CD14-positive monocyte (primary cell): Measurements from ENCODE around the gene ACSBG1. TPM values are rescaled to one million over a fixed set of nuclear protein-coding genes. Genes with fewer than 3 reads are reported as not detected.

Experiments used
- DNase-seq, 3 donors: peaks; one replicate each; pipeline ENCODE4 v3.0.0-alpha.2; 2011 to 2022
- H2AFZ ChIP-seq: 2 replicates; pipeline ENCODE4 v1.6.0; 2012; ENCODE audit warnings: mild to moderate bottlenecking, low read depth, low read length, inconsistent platforms; ENCODE audit not compliant: insufficient read depth, poor library complexity, severe bottlenecking
- H3K27ac ChIP-seq, 2 donors: 1 replicate in 1 of 2; 2 replicates in 1 of 2; pipeline ENCODE4 v1.5.1; 2012 to 2013; ENCODE audit warnings: low read length in 2 of 2, control low read depth in 1 of 2, inconsistent platforms in 1 of 2, low read depth in 1 of 2, mild to moderate bottlenecking in 1 of 2
- H3K27me3 ChIP-seq, 2 donors: one replicate each; pipeline versions ENCODE4 v1.6.0 to v1.6.1; 2011 to 2013; ENCODE audit warnings: low read length in 2 of 2; ENCODE audit not compliant: control insufficient read depth in 2 of 2, insufficient read depth in 2 of 2
- H3K36me3 ChIP-seq, 2 donors: replicated peaks in 1 of 2; 1 replicate in 1 of 2; 2 replicates in 1 of 2; pipeline versions ENCODE4 v1.5.1 to v1.6.1; 2012 to 2013; ENCODE audit warnings: low read length in 2 of 2, control low read depth in 1 of 2, inconsistent platforms in 1 of 2, mild to moderate bottlenecking in 1 of 2; ENCODE audit not compliant: insufficient read depth in 2 of 2, control insufficient read depth in 1 of 2
- H3K4me1 ChIP-seq, 2 donors: 1 replicate in 1 of 2; 2 replicates in 1 of 2; pipeline versions ENCODE4 v1.5.1 to v1.6.1; 2012 to 2013; ENCODE audit warnings: low read length in 2 of 2, control low read depth in 1 of 2, inconsistent platforms in 1 of 2, mild to moderate bottlenecking in 1 of 2, moderate library complexity in 1 of 2; ENCODE audit not compliant: insufficient read depth in 2 of 2, control insufficient read depth in 1 of 2
- H3K4me2 ChIP-seq: replicated peaks from 2 replicates; pipeline ENCODE3; 2012; ENCODE audit warnings: low read length, moderate library complexity, mild to moderate bottlenecking; ENCODE audit not compliant: poor library complexity, severe bottlenecking; ENCODE audit errors: extremely low read depth
- H3K4me3 ChIP-seq, 3 experiments: fragments of 200-600 bp in 1 of 3; sonication (generic) in 1 of 3; replicated peaks in 1 of 3; 1 replicate in 2 of 3; 2 replicates in 1 of 3; pipeline ENCODE4 v1.5.1; 2011 to 2013; ENCODE audit warnings: low read length in 3 of 3, mild to moderate bottlenecking in 3 of 3, control low read depth in 2 of 3, low read depth in 2 of 3, inconsistent platforms in 1 of 3, moderate library complexity in 1 of 3
- H3K79me2 ChIP-seq: 2 replicates; pipeline ENCODE4 v1.6.0; 2012; ENCODE audit warnings: mild to moderate bottlenecking, control low read depth, inconsistent platforms, low read length, moderate library complexity; ENCODE audit not compliant: insufficient read depth
- H3K9ac ChIP-seq: 2 replicates; pipeline ENCODE4 v1.6.0; 2017; ENCODE audit warnings: low read length, mild to moderate bottlenecking; ENCODE audit not compliant: insufficient read depth, poor library complexity, severe bottlenecking
- H3K9me3 ChIP-seq, 2 donors: replicated peaks in 1 of 2; 1 replicate in 1 of 2; 2 replicates in 1 of 2; pipeline versions ENCODE4 v1.5.1 to v1.6.1; 2012 to 2013; ENCODE audit warnings: low read length in 2 of 2, control low read depth in 1 of 2; ENCODE audit not compliant: control insufficient read depth in 1 of 2, insufficient read depth in 1 of 2
- H4K20me1 ChIP-seq: 2 replicates; pipeline ENCODE4 v1.6.0; 2012; ENCODE audit warnings: mild to moderate bottlenecking, low read length, control low read depth, moderate library complexity; ENCODE audit not compliant: insufficient read depth
- H3K27ac Mint-ChIP-seq, 7 donors: one replicate each; pipeline ENCODE4 v1.8.0; 2020; ENCODE audit warnings: mild to moderate bottlenecking in 7 of 7, mixed read lengths in 7 of 7, moderate library complexity in 6 of 7, inconsistent platforms in 2 of 7
- H3K27me3 Mint-ChIP-seq, 3 donors: one replicate each; pipeline ENCODE4 v1.8.0; 2021 to 2022; ENCODE audit warnings: low read depth in 3 of 3, mild to moderate bottlenecking in 3 of 3, mixed read lengths in 3 of 3, moderate library complexity in 3 of 3, inconsistent platforms in 1 of 3
- H3K36me3 Mint-ChIP-seq, 2 donors: one replicate each; pipeline ENCODE4 v1.8.0; 2020; ENCODE audit warnings: mixed read lengths in 2 of 2, inconsistent platforms in 1 of 2, mild to moderate bottlenecking in 1 of 2
- H3K4me1 Mint-ChIP-seq: one replicate; pipeline ENCODE4 v1.8.0; 2020; ENCODE audit warnings: mild to moderate bottlenecking, mixed read lengths
- H3K4me3 Mint-ChIP-seq, 2 donors: one replicate each; pipeline ENCODE4 v1.8.0; 2020; ENCODE audit warnings: mild to moderate bottlenecking in 2 of 2, mixed read lengths in 2 of 2, moderate library complexity in 1 of 2
- H3K9me3 Mint-ChIP-seq, 7 donors: one replicate each; pipeline ENCODE4 v1.8.0; 2020 to 2022; ENCODE audit warnings: mixed read lengths in 7 of 7, mild to moderate bottlenecking in 6 of 7, moderate library complexity in 6 of 7, inconsistent platforms in 2 of 7
- WGBS: methylation state at CpG from one replicate; pipeline ENCODE4 v1.1.5; 2013; ENCODE audit warnings: missing lambda C conversion rate; ENCODE audit not compliant: insufficient coverage; 5-methylcytosine and 5-hydroxymethylcytosine counted together
- intact Hi-C, 2 donors: fragments of 100-400 bp; cut with micrococcal nuclease; formaldehyde crosslinking; loops; one replicate each; pipeline versions ENCODE4 v1.15.0 to v1.15.1; 2023
- polyA plus RNA-seq, 3 donors: library from polyadenylated mRNA; depleted of rRNA in 1 of 3; unstranded in 2 of 3; stranded (reverse) in 1 of 3; fragments of 300-500 nt in 2 of 3; fragments of >200 nt in 1 of 3; fragmentation: Illumina TruSeq in 2 of 3; gene quantifications; 1 replicate in 2 of 3; 2 replicates in 1 of 3; pipeline ENCODE4 v1.2.3, GENCODE V29; 2012 to 2021
- TF ChIP-seq, protein P1 (sequence below): fragments of 200-600 bp; IDR thresholded peaks from one replicate; pipeline ENCODE4 v1.8.0; 2022; ENCODE audit warnings: antibody characterized with exemption, mild to moderate bottlenecking

The ACSBG1 gene
- polyA plus RNA-seq, 3 donors: 0.01 TPM; not detected in 2

DNA sequence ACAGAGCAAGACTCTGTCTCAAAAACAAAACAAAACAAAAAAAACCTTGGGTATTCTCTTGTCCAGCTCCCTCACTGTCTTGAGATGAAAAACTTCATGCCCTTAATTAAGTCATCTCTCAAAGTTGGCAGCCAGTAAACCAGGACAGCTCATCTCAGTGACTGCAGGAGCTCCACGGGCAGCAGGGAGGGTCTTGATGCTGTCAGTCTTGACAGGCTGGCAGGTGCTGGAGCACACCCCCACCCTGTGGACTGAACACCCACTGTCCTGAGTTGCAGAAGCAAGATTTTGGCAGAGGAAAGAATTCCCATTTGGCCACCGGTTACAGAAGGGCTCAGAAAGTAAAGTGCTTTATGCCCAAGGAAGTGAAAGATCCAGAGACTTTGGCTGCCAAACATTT lies 38.0 kb upstream of the ACSBG1 start:
- Mint-ChIP-seq H3K27me3 (peaks cover 0 to 1% (median 0%) of the 10 kb centered on the region in 3 donors), H3K27ac (peak overlapping the region in 3 of 7 donors; percentile 15 to 32 (median 26)), H3K4me1 (no peaks in the 10 kb centered on the region), H3K36me3 (peaks cover 45 to 46% of the 10 kb centered on the region in 2 donors), H3K9me3 (no peaks in the 10 kb centered on the region), H3K4me3 (no peak overlapping the region)
- Histone ChIP-seq H3K27ac (no peak overlapping the region), H3K4me3 (no peak overlapping the region), H2AFZ (no peak overlapping the region), H3K4me1 (no peaks in the 10 kb centered on the region), H3K9ac (no peak overlapping the region), H3K36me3 (peaks cover 36 to 57% of the 10 kb centered on the region in 2 donors), H3K9me3 (no peaks in the 10 kb centered on the region), H4K20me1 (no peaks in the 10 kb centered on the region), H3K79me2 (peaks cover 7% of the 10 kb centered on the region), H3K27me3 (no peaks in the 10 kb centered on the region), H3K4me2 (no peak overlapping the region)
- 100% methylated on average over 1 of the region's 2 CpGs for WGBS
- intact Hi-C loops: no loop called here
- no peak for DNase-seq
- TF ChIP-seq, protein P1, sequence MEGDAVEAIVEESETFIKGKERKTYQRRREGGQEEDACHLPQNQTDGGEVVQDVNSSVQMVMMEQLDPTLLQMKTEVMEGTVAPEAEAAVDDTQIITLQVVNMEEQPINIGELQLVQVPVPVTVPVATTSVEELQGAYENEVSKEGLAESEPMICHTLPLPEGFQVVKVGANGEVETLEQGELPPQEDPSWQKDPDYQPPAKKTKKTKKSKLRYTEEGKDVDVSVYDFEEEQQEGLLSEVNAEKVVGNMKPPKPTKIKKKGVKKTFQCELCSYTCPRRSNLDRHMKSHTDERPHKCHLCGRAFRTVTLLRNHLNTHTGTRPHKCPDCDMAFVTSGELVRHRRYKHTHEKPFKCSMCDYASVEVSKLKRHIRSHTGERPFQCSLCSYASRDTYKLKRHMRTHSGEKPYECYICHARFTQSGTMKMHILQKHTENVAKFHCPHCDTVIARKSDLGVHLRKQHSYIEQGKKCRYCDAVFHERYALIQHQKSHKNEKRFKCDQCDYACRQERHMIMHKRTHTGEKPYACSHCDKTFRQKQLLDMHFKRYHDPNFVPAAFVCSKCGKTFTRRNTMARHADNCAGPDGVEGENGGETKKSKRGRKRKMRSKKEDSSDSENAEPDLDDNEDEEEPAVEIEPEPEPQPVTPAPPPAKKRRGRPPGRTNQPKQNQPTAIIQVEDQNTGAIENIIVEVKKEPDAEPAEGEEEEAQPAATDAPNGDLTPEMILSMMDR: no peak

DNA sequence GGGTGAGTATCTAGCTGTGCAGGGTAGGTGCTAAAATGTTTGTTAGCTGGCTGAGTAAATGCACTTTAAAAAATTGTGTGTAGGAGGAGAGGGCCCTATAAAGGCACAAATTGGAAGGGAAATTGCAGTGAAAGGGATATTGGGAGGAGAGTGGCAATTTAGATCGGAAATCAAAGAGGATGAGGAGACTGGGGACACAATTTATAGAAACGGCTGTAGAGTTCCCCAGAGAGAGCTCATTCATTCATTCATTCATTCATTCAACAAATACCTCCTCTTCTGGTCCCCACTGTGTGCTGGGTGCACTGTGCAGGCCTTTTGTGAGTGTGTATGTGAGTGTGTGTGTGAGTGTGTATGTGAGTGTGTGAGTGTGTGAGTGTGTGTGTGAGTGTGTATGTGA lies 32.4 kb upstream of the ACSBG1 start:
- Histone ChIP-seq H3K4me3 (no peak overlapping the region), H3K9me3 (no peaks in the 10 kb centered on the region), H3K79me2 (peaks cover 15% of the 10 kb centered on the region), H3K9ac (no peak overlapping the region), H3K27me3 (no peaks in the 10 kb centered on the region), H3K4me1 (peaks cover 11 to 19% of the 10 kb centered on the region in 2 donors), H3K36me3 (peaks cover 5 to 16% of the 10 kb centered on the region in 2 donors), H4K20me1 (no peaks in the 10 kb centered on the region), H2AFZ (no peak overlapping the region), H3K27ac (no peak overlapping the region), H3K4me2 (no peak overlapping the region)
- peak overlapping the region in 1 of 2 donors; percentile 16 for H3K4me3 Mint-ChIP-seq
- intact Hi-C loops: no loop called here
- peaks cover 19% of the 10 kb centered on the region for H3K4me1 Mint-ChIP-seq
- peaks cover 0 to 2% (median 0%) of the 10 kb centered on the region in 3 donors for H3K27me3 Mint-ChIP-seq
- H3K36me3 Mint-ChIP-seq: peaks cover 11 to 22% of the 10 kb centered on the region in 2 donors
- no CpG with 5 or more reads among the region's 2 CpGs for WGBS
- peak overlapping the region in 2 of 7 donors; percentile 8 for H3K27ac Mint-ChIP-seq
- TF ChIP-seq, protein P1: no peak
- no peak for DNase-seq
- H3K9me3 Mint-ChIP-seq: no peaks in the 10 kb centered on the region
